MM.1S (cell line): ENCODE results near the gene BLM.

Experiments used
- DNase-seq: peaks from one replicate; pipeline ENCODE4 v3.0.0-alpha.2; 2015
- H2AFZ ChIP-seq: fragments of 300-600 bp; sonication (generic); 2 replicates; pipeline ENCODE4 v1.6.0; 2016; ENCODE audit warnings: antibody characterized with exemption, low read length
- H3F3A ChIP-seq: fragments of 300-600 bp; sonication (generic); 2 replicates; pipeline ENCODE4 v1.6.1; 2016; ENCODE audit warnings: mild to moderate bottlenecking, antibody characterized with exemption, low read length, moderate library complexity, mixed read lengths; ENCODE audit not compliant: insufficient read depth
- H3K27ac ChIP-seq: fragments of 300-600 bp; sonication (generic); 2 replicates; pipeline ENCODE4 v1.5.1; 2016; ENCODE audit warnings: mild to moderate bottlenecking, low read length
- H3K27me3 ChIP-seq: fragments of 300-600 bp; sonication (generic); replicated peaks from 2 replicates; pipeline ENCODE4 v1.6.0; 2016; ENCODE audit warnings: low read length; ENCODE audit not compliant: insufficient read depth
- H3K36me3 ChIP-seq: fragments of 300-600 bp; sonication (generic); replicated peaks from 2 replicates; pipeline ENCODE4 v1.6.1; 2016; ENCODE audit warnings: mild to moderate bottlenecking, low read length, mixed read lengths; ENCODE audit not compliant: insufficient read depth
- H3K4me1 ChIP-seq: fragments of 300-600 bp; sonication (generic); 2 replicates; pipeline ENCODE4 v1.6.1; 2016; ENCODE audit warnings: low read length, mixed read lengths
- H3K4me2 ChIP-seq: fragments of 300-600 bp; sonication (generic); 2 replicates; pipeline ENCODE4 v1.6.0; 2016; ENCODE audit warnings: low read depth, low read length
- H3K4me3 ChIP-seq: fragments of 300-600 bp; sonication (generic); 2 replicates; pipeline ENCODE4 v1.5.1; 2016; ENCODE audit warnings: low read length, mixed read lengths
- H3K79me2 ChIP-seq: fragments of 300-600 bp; sonication (generic); 2 replicates; pipeline ENCODE4 v1.6.1; 2016; ENCODE audit warnings: mixed run types, low read length, mixed read lengths
- H3K9ac ChIP-seq: fragments of 300-600 bp; sonication (generic); 2 replicates; pipeline ENCODE4 v1.6.1; 2016; ENCODE audit warnings: low read length, mixed read lengths
- H3K9me2 ChIP-seq: fragments of 300-600 bp; sonication (generic); replicated peaks from 2 replicates; pipeline ENCODE4 v1.6.1; 2016; ENCODE audit warnings: mild to moderate bottlenecking, low read length, mixed read lengths; ENCODE audit not compliant: insufficient read depth
- H3K9me3 ChIP-seq: fragments of 300-600 bp; sonication (generic); replicated peaks from 2 replicates; pipeline ENCODE4 v1.6.1; 2016; ENCODE audit warnings: mild to moderate bottlenecking, low read length, mixed read lengths; ENCODE audit not compliant: insufficient read depth
- H4K20me1 ChIP-seq: fragments of 300-600 bp; sonication (generic); 2 replicates; pipeline ENCODE4 v1.6.1; 2016; ENCODE audit warnings: mild to moderate bottlenecking, low read length, moderate library complexity, mixed read lengths; ENCODE audit not compliant: insufficient read depth
- CTCF ChIP-seq: fragments of 300-600 bp; sonication (generic); IDR thresholded peaks from 2 replicates; pipeline ENCODE4 v1.5.1; 2016; ENCODE audit warnings: antibody characterized with exemption, low read length, mixed read lengths
- EZH2 ChIP-seq: fragments of 300-600 bp; sonication (generic); optimal IDR thresholded peaks from 2 replicates; pipeline ENCODE3; 2017; ENCODE audit warnings: low read depth, mild to moderate bottlenecking, antibody characterized with exemption, low read length, mixed read lengths
- EZH2phosphoT487 ChIP-seq: fragments of 300-600 bp; sonication (generic); IDR thresholded peaks from 2 replicates; pipeline ENCODE4 v1.6.1; 2018; ENCODE audit warnings: antibody characterized with exemption, low read length

BLM gene

GRCh38 chr15:90710436-90711027 lies 6.6 kb upstream of the BLM start:
- Histone ChIP-seq H3K4me2 (peak overlapping the region; percentile 68; the same call in 1 of the 2 replicates), H3K36me3 (no peaks in the 10 kb centered on the region), H3K27ac (peak overlapping the region; percentile 80; the same call in 1 of the 2 replicates), H2AFZ (no peak overlapping the region), H3K9ac (no peak overlapping the region), H3K9me3 (no peaks in the 10 kb centered on the region), H3K4me3 (no peak overlapping the region), H4K20me1 (no peaks in the 10 kb centered on the region), H3F3A (peaks cover 15% of the 10 kb centered on the region), H3K4me1 (peaks cover 19% of the 10 kb centered on the region), H3K27me3 (no peaks in the 10 kb centered on the region), H3K9me2 (no peaks in the 10 kb centered on the region), H3K79me2 (no peaks in the 10 kb centered on the region)
- no peak for DNase-seq
- no peak for TF ChIP-seq EZH2phosphoT487
- no peak for TF ChIP-seq CTCF
- TF ChIP-seq EZH2, result no peak

GRCh38 chr15:90711418-90711824 lies 5.7 kb upstream of the BLM start:
- peaks cover 25% of the 10 kb centered on the region for H3K4me1 ChIP-seq
- H3K9ac ChIP-seq, result peak overlapping the region; percentile 26; the same call in 1 of the 2 replicates
- no peak overlapping the region for H2AFZ ChIP-seq
- no peak overlapping the region for H3K4me3 ChIP-seq
- H3K9me2 ChIP-seq, result no peaks in the 10 kb centered on the region
- H3K9me3 ChIP-seq, result no peaks in the 10 kb centered on the region
- H3K79me2 ChIP-seq, result no peaks in the 10 kb centered on the region; the same call in 1 of the 2 replicates
- no peaks in the 10 kb centered on the region for H3K36me3 ChIP-seq
- H3K27me3 ChIP-seq, result no peaks in the 10 kb centered on the region
- peaks cover 20% of the 10 kb centered on the region for H3F3A ChIP-seq
- H3K27ac ChIP-seq, result peak overlapping the region; percentile 80
- TF ChIP-seq CTCF, result no peak
- TF ChIP-seq EZH2, result no peak
- TF ChIP-seq EZH2phosphoT487, result no peak
- peak; percentile 89 for DNase-seq
- H3K4me2 ChIP-seq, result peak overlapping the region; percentile 68; the same call in 1 of the 2 replicates
- no peaks in the 10 kb centered on the region for H4K20me1 ChIP-seq

- Histone ChIP-seq H3K9me2 (no peaks in the 10 kb centered on the region), H3F3A (peaks cover 22% of the 10 kb centered on the region), H2AFZ (no peak overlapping the region), H3K4me1 (peaks cover 25% of the 10 kb centered on the region), H3K36me3 (no peaks in the 10 kb centered on the region), H4K20me1 (no peaks in the 10 kb centered on the region), H3K4me3 (no peak overlapping the region), H3K27ac (peak overlapping the region; percentile 80), H3K9ac (peak overlapping the region; percentile 26; the same call in 1 of the 2 replicates), H3K9me3 (no peaks in the 10 kb centered on the region), H3K4me2 (peak overlapping the region; percentile 68; the same call in 1 of the 2 replicates), H3K27me3 (no peaks in the 10 kb centered on the region), H3K79me2 (no peaks in the 10 kb centered on the region; the same call in 1 of the 2 replicates)
- TF ChIP-seq EZH2phosphoT487, result no peak
- no peak for TF ChIP-seq CTCF
- TF ChIP-seq EZH2, result no peak
- no peak for DNase-seq
These were observed 5.3 kb upstream of the BLM start for GRCh38 chr15:90711842-90712241.
